C4-2B (cell line): ENCODE data around the gene CYP4F3.
A peak's percentile ranks its signal among the peaks of the same experiment; 100 is the strongest.

Experiments
- H3K27ac ChIP-seq: fragments of 450-650 bp; 2 replicates; pipeline ENCODE4 v1.5.1; 2017
- CTCF ChIP-seq: fragments of 450-650 bp; conservative IDR thresholded peaks from 2 replicates; pipeline ENCODE4 v1.5.1; 2017; ENCODE audit warnings: mild to moderate bottlenecking
- ZFX ChIP-seq: fragments of 450-650 bp; IDR thresholded peaks from 2 replicates; pipeline ENCODE4 v1.6.1; 2017

Gene CYP4F3

DNA sequence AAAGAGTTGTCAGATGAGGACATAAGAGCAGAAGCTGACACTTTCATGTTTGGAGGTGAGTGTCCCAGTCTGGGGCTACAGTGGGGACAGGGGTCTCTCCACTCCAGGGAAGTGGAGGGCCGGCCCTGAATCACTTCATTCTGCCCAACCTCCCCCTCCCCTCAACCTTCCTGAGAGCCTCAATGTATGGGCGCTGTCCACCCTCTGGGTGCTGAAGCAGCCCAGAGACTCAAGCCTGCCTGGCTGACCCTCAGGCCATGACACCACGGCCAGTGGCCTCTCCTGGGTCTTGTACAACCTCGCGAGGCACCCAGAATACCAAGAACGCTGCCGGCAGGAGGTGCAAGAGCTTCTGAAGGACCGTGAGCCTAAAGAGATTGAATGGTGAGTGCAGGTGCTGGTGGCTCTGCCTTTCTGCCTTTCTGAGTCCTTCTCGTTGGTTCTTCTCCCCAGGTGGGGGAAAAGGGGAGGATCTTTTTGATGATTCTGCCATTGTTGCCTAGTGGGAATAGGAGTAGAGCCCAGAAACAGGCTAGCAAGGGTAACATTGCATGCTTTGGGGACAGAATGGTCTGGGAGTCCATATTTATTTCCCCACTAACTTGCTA lies 16.9 kb upstream of the CYP4F3 start:
- TF ChIP-seq ZFX (no peak), CTCF (no peak)

DNA sequence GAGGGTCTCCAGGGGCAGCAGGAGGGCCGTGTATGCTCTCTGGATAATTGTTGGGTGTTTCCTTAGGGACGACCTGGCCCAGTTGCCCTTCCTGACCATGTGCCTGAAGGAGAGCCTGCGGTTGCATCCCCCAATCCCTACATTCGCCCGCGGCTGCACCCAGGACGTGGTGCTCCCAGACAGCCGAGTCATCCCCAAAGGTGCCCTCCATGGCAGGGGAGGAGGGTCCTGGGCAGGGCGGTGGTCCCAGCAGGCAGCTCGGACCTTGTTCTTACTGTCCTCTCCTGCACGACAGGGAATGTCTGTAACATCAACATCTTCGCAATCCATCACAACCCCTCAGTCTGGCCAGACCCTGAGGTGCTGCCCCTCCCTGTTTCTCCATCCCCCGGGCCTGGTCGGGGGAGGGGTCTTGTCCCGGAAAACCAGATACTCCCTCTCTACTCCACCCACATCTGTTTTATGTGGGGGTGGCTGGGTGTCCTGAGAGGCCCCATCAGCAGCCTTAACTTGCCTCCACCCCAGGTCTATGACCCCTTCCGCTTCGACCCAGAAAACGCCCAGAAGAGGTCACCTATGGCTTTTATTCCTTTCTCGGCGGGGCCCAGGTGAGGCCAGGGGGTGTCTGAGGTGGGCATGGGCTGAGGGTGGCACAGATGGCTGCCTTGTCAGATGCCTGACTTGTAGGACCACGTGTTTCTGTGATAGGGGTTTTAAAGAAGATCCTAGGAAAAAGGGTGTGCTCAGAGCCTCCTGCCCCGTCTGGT lies 12.3 kb upstream of the CYP4F3 start:
- no peak for TF ChIP-seq CTCF
- no peak for TF ChIP-seq ZFX
- H3K27ac ChIP-seq, result no peak overlapping the region

More for the DNA sequence above, 16.9 kb upstream of the CYP4F3 start:
- H3K27ac ChIP-seq, result no peak overlapping the region

GRCh38 chr19:15629003-15629880 lies 11.5 kb upstream of the CYP4F3 start:
- H3K27ac ChIP-seq, result no peak overlapping the region
- TF ChIP-seq ZFX (no peak), CTCF (peak; percentile 98)

DNA sequence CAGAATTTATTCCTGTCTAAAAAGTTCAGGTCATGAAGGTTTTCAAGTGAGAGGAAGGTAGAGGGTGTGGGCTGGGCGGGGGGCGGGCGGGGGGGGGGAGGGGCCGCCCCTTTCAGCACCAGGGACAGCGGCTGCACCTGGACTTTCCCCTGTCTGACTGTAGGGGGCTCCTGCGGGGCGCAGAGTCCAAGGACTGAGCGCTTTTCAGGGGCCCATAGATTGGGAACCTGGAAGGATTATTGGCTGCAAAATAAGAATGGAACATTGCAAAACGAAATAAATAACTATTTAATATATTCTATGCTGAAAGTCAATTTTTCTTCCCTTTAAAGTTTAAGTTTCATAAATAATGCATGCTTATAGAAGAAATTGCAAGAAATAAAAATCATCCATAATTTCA lies 8.9 kb upstream of the CYP4F3 start:
- H3K27ac ChIP-seq, result no peak overlapping the region

GRCh38 chr19:15633082-15633835 lies 7.4 kb upstream of the CYP4F3 start:
- TF ChIP-seq ZFX, result no peak
- no peak for TF ChIP-seq CTCF

More for the DNA sequence above, 8.9 kb upstream of the CYP4F3 start:
- TF ChIP-seq CTCF (peak; percentile 88), ZFX (no peak)

GRCh38 chr19:15634105-15634504 lies 6.6 kb upstream of the CYP4F3 start:
- H3K27ac ChIP-seq, result no peak overlapping the region
- TF ChIP-seq ZFX (no peak), CTCF (no peak)

More at GRCh38 chr19:15633082-15633835, 7.4 kb upstream of the CYP4F3 start:
- H3K27ac ChIP-seq, result no peak overlapping the region
